Measurements from ENCODE around the gene CHSY3. TPM values are rescaled to one million over a fixed set of nuclear protein-coding genes. Genes with fewer than 3 reads are reported as not detected.

CHSY3 gene
- polyA plus RNA-seq, 3 donors from 2014 or later: 0.06 to 0.84 (median 0.31) TPM

- DNase-seq: no peak
- H3K27ac Mint-ChIP-seq: no peak overlapping the region
- no peaks in the 10 kb centered on the region for H3K4me1 Mint-ChIP-seq
- H3K4me3 Mint-ChIP-seq: no peak overlapping the region
- peaks cover 0 to 19% (median 6%) of the 10 kb centered on the region in 6 donors for H3K9me3 Mint-ChIP-seq
- peaks cover 0 to 1% (median 0%) of the 10 kb centered on the region in 3 donors for H3K27me3 Mint-ChIP-seq (ENCODE audit: low read depth in 3 of 3)
- H3K36me3 Mint-ChIP-seq: no peaks in the 10 kb centered on the region
Observed at GRCh38 chr5:130017173-130017572, 112.9 kb downstream of the CHSY3 start.

- no peaks in the 10 kb centered on the region for H3K36me3 Mint-ChIP-seq
- peaks cover 0 to 18% (median 6%) of the 10 kb centered on the region in 6 donors for H3K9me3 Mint-ChIP-seq
- H3K27me3 Mint-ChIP-seq (ENCODE audit: low read depth in 3 of 3): peaks cover 0 to 1% (median 0%) of the 10 kb centered on the region in 3 donors
- H3K27ac Mint-ChIP-seq: no peak overlapping the region
- no peak overlapping the region for H3K4me3 Mint-ChIP-seq
- no peaks in the 10 kb centered on the region for H3K4me1 Mint-ChIP-seq
- no peak for DNase-seq
Observed at GRCh38 chr5:130018641-130019040, 114.4 kb downstream of the CHSY3 start.

DNA sequence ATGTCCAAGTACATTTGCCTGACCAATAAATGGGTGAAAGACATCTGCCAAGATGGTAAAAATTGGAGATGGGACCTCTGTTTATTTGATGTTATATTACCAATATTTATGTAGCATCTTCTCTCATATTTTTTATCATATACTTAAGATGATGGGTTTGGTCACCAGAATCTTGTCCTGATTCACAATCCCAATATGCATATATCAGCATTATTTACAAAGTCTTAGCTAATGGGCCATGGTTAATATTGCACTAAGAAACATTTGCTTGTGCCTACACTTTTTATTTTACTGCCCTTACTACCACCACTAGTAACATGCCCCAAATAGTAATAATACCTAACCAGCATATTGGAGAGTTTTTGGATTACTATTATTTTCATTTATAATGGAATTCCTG, 116.7 kb downstream of the CHSY3 start:
- peaks cover 0 to 5% (median under 1%) of the 10 kb centered on the region in 6 donors for H3K9me3 Mint-ChIP-seq
- no peak for DNase-seq
- no peak overlapping the region for H3K27ac Mint-ChIP-seq
- H3K27me3 Mint-ChIP-seq (ENCODE audit: low read depth in 3 of 3): peaks cover 0 to 1% (median 0%) of the 10 kb centered on the region in 3 donors
- no peak overlapping the region for H3K4me3 Mint-ChIP-seq
- no peaks in the 10 kb centered on the region for H3K4me1 Mint-ChIP-seq
- H3K36me3 Mint-ChIP-seq: no peaks in the 10 kb centered on the region

GRCh38 chr5:130021876-130022275, 117.6 kb downstream of the CHSY3 start:
- peaks cover 0 to 1% (median 0%) of the 10 kb centered on the region in 3 donors for H3K27me3 Mint-ChIP-seq (ENCODE audit: low read depth in 3 of 3)
- no peaks in the 10 kb centered on the region for H3K4me1 Mint-ChIP-seq
- DNase-seq: no peak
- peaks cover 0 to 3% (median 0%) of the 10 kb centered on the region in 6 donors for H3K9me3 Mint-ChIP-seq
- no peak overlapping the region for H3K4me3 Mint-ChIP-seq
- no peaks in the 10 kb centered on the region for H3K36me3 Mint-ChIP-seq
- H3K27ac Mint-ChIP-seq: no peak overlapping the region

GRCh38 chr5:130023604-130024003, 119.3 kb downstream of the CHSY3 start:
- no peak for DNase-seq
- no peak overlapping the region for H3K4me3 Mint-ChIP-seq
- H3K27me3 Mint-ChIP-seq (ENCODE audit: low read depth in 3 of 3): peaks cover 0 to 2% (median 0%) of the 10 kb centered on the region in 3 donors
- H3K36me3 Mint-ChIP-seq: no peaks in the 10 kb centered on the region
- H3K9me3 Mint-ChIP-seq: peaks cover 0 to 5% (median 0%) of the 10 kb centered on the region in 6 donors
- H3K27ac Mint-ChIP-seq: peak overlapping the region in 1 of 6 donors; percentile 59
- H3K4me1 Mint-ChIP-seq: no peaks in the 10 kb centered on the region

- Mint-ChIP-seq H3K27ac (peak overlapping the region in 1 of 6 donors; percentile 59), H3K9me3 (peaks cover 0 to 7% (median 0%) of the 10 kb centered on the region in 6 donors), H3K27me3 (ENCODE audit: low read depth in 3 of 3) (peaks cover 0 to 2% (median 0%) of the 10 kb centered on the region in 3 donors), H3K36me3 (no peaks in the 10 kb centered on the region), H3K4me3 (no peak overlapping the region), H3K4me1 (no peaks in the 10 kb centered on the region)
- no peak for DNase-seq
Observed at GRCh38 chr5:130024006-130024405, 119.7 kb downstream of the CHSY3 start.

DNA sequence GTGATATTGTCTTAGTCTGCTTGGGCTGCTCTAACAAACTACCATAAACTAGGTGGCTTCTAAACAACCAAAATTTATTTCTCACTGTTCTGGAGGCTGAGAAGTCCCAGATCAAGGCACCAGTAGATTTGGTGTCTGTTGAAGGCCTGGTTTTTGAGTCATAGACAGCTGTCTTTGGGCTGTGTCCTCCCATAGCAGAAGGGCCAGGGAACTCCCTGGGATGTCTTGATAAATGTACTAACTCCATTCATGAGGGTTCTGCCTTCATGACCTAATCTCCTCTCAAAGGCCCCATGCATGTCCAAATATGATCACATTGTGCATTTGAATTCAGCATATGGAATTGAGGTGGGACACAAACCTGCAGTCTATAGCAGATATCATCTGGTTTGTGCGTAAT, 121.2 kb downstream of the CHSY3 start:
- Mint-ChIP-seq H3K4me3 (no peak overlapping the region), H3K9me3 (peaks cover 0 to 4% (median 0%) of the 10 kb centered on the region in 6 donors), H3K27ac (no peak overlapping the region), H3K27me3 (ENCODE audit: low read depth in 3 of 3) (peaks cover 0 to 2% (median 0%) of the 10 kb centered on the region in 3 donors), H3K36me3 (no peaks in the 10 kb centered on the region), H3K4me1 (no peaks in the 10 kb centered on the region)
- DNase-seq: no peak

- DNase-seq: no peak
- Mint-ChIP-seq H3K36me3 (no peaks in the 10 kb centered on the region), H3K4me1 (no peaks in the 10 kb centered on the region), H3K4me3 (no peak overlapping the region), H3K27me3 (ENCODE audit: low read depth in 3 of 3) (peaks cover 0 to 5% (median 0%) of the 10 kb centered on the region in 3 donors), H3K27ac (no peak overlapping the region), H3K9me3 (peaks cover 0 to 8% (median under 1%) of the 10 kb centered on the region in 6 donors)
Observed at GRCh38 chr5:130032807-130033206, 128.5 kb downstream of the CHSY3 start.

GRCh38 chr5:130034566-130035210, 130.4 kb downstream of the CHSY3 start:
- no peak for DNase-seq
- Mint-ChIP-seq H3K27ac (no peak overlapping the region), H3K27me3 (ENCODE audit: low read depth in 3 of 3) (peaks cover 0 to 4% (median 0%) of the 10 kb centered on the region in 3 donors), H3K36me3 (no peaks in the 10 kb centered on the region), H3K4me3 (no peak overlapping the region), H3K9me3 (peaks cover 0 to 6% (median under 1%) of the 10 kb centered on the region in 6 donors), H3K4me1 (no peaks in the 10 kb centered on the region)

DNA sequence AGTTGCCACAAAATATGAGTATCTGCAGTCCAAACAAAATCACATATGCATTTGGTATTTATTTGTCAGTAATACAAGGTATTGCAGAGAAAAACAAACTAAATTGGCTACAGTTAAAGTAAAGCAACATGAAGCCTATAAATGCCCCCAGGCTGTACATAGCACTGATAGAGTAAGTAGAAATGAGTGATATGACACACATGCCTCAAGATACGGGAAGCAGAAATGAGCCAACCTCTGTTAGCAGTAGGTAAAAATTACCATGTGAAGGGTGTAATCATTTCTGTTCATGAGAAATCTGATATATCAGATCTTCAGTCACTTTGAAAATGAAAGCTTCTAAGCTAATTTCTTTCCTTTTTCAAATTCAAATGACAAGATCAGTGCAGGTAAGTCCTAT, 131.1 kb downstream of the CHSY3 start:
- Mint-ChIP-seq H3K36me3 (no peaks in the 10 kb centered on the region), H3K9me3 (peaks cover 0 to 6% (median under 1%) of the 10 kb centered on the region in 6 donors), H3K4me3 (no peak overlapping the region), H3K27ac (no peak overlapping the region), H3K4me1 (no peaks in the 10 kb centered on the region), H3K27me3 (ENCODE audit: low read depth in 3 of 3) (peaks cover 0 to 4% (median 0%) of the 10 kb centered on the region in 3 donors)
- DNase-seq: no peak

DNA sequence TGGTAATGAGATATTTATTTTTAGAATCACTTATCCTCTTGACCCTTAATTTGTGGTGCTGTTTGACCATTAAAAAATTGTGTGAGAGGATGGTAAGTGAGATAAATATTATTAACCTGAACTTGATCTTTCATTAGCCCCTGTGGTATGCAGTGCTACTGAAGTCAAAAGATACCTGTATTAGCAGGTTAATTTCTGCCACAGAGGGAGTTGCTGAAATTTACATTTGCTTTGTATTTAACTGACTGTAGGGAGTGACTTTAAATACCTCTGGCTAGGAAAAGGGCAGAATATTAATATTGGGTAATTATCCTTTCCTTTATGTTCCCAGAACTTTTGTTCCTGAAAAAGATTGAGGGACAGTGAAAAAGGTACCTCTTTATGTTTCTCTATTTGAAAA, 133.6 kb downstream of the CHSY3 start:
- Mint-ChIP-seq H3K4me3 (no peak overlapping the region), H3K9me3 (peaks cover 0 to 6% (median under 1%) of the 10 kb centered on the region in 6 donors), H3K27ac (no peak overlapping the region), H3K36me3 (no peaks in the 10 kb centered on the region), H3K27me3 (ENCODE audit: low read depth in 3 of 3) (peaks cover 0 to 4% (median 0%) of the 10 kb centered on the region in 3 donors), H3K4me1 (no peaks in the 10 kb centered on the region)
- DNase-seq: no peak

GRCh38 chr5:130043834-130044233, 139.6 kb downstream of the CHSY3 start:
- Mint-ChIP-seq H3K4me3 (no peak overlapping the region), H3K9me3 (peaks cover 0 to 15% (median 5%) of the 10 kb centered on the region in 6 donors), H3K36me3 (no peaks in the 10 kb centered on the region), H3K27me3 (ENCODE audit: low read depth in 3 of 3) (no peaks in the 10 kb centered on the region), H3K4me1 (no peaks in the 10 kb centered on the region), H3K27ac (no peak overlapping the region)
- no peak for DNase-seq

- Mint-ChIP-seq H3K4me3 (no peak overlapping the region), H3K9me3 (peaks cover 0 to 15% (median 5%) of the 10 kb centered on the region in 6 donors), H3K4me1 (no peaks in the 10 kb centered on the region), H3K27me3 (ENCODE audit: low read depth in 3 of 3) (no peaks in the 10 kb centered on the region), H3K27ac (no peak overlapping the region), H3K36me3 (no peaks in the 10 kb centered on the region)
- no peak for DNase-seq
Observed at GRCh38 chr5:130045334-130045733, 141.1 kb downstream of the CHSY3 start.

DNA sequence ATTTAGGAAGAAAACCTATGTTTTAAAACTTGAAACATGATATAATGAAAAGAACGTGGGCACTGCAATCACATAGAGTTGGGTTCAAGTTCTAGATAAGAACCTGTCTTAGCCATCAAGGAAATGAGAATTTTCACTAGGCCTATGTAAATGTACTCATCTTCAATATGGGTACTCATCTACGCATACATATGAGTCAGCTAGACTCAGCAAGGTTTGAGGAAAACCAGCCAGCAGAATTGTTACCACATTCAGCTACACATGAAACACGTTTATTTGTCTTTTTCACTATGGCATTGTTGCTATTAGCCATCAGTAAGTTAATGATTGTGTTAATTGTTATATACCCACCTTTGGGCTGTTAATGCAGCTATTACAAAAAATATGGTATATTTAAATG, 146.3 kb downstream of the CHSY3 start:
- H3K27me3 Mint-ChIP-seq (ENCODE audit: low read depth in 3 of 3): no peaks in the 10 kb centered on the region
- no peak overlapping the region for H3K4me3 Mint-ChIP-seq
- DNase-seq: no peak
- H3K36me3 Mint-ChIP-seq: peaks cover 0 to 3% (median 0%) of the 10 kb centered on the region in 3 donors
- peaks cover 0 to 7% (median 2%) of the 10 kb centered on the region in 6 donors for H3K9me3 Mint-ChIP-seq
- no peak overlapping the region for H3K27ac Mint-ChIP-seq
- H3K4me1 Mint-ChIP-seq: no peaks in the 10 kb centered on the region

GRCh38 chr5:130052752-130053151, 148.5 kb downstream of the CHSY3 start:
- Mint-ChIP-seq H3K27ac (no peak overlapping the region), H3K27me3 (ENCODE audit: low read depth in 3 of 3) (no peaks in the 10 kb centered on the region), H3K4me3 (no peak overlapping the region), H3K4me1 (no peaks in the 10 kb centered on the region), H3K9me3 (peaks cover 0 to 9% (median 3%) of the 10 kb centered on the region in 6 donors), H3K36me3 (peaks cover 0 to 3% (median 0%) of the 10 kb centered on the region in 3 donors)
- no peak for DNase-seq
